H1 (cell line): ENCODE results near the gene ACMSD. TPM values are rescaled to one million over a fixed set of nuclear protein-coding genes. Genes with fewer than 3 reads are reported as not detected.
A peak's percentile ranks its signal among the peaks of the same experiment; 100 is the strongest.

Experiments used
- CTCF ChIA-PET: fragments of 300-600 bp; sonication (Branson Sonifier 250); formaldehyde crosslinking; loops from one replicate; lab custom pipeline; 2021; ENCODE audit not compliant: partially characterized antibody; lab: Charles Lee
- POLR2A ChIA-PET: fragments of 300-600 bp; sonication (Branson Sonifier 250); formaldehyde crosslinking; loops from one replicate; lab custom pipeline; 2021; ENCODE audit warnings: inconsistent platforms; ENCODE audit not compliant: partially characterized antibody; lab: Charles Lee
- DNase-seq, 2 experiments: peaks; one replicate each; pipeline versions ENCODE4 v3.0.0 to v3.0.0-alpha.2; 2010 to 2022; ENCODE audit warnings: low spot score in 2 of 2, low read depth in 1 of 2, mixed read lengths in 1 of 2
- FAIRE-seq: peaks from 2 replicates; lab custom pipeline; 2011; peaks lifted over from hg19 to GRCh38; lab: Jason Lieb, UNC
- H2AFZ ChIP-seq: 2 replicates; pipeline ENCODE4 v1.8.1; 2012; ENCODE audit warnings: low read length, inconsistent platforms
- H2AK5ac ChIP-seq: 2 replicates; pipeline ENCODE4 v1.6.1; 2013; ENCODE audit warnings: low read depth, low read length
- H2BK120ac ChIP-seq: replicated peaks from 2 replicates; pipeline ENCODE3; 2013; ENCODE audit warnings: low read depth, low read length, inconsistent platforms
- H2BK12ac ChIP-seq: 2 replicates; pipeline ENCODE4 v1.6.1; 2013; ENCODE audit warnings: low read depth, low read length
- H2BK15ac ChIP-seq: 2 replicates; pipeline ENCODE4 v1.6.1; 2013; ENCODE audit warnings: low read length
- H2BK20ac ChIP-seq: 2 replicates; pipeline ENCODE4 v1.6.1; 2013; ENCODE audit warnings: low read length
- H2BK5ac ChIP-seq: 2 replicates; pipeline ENCODE4 v1.6.1; 2013; ENCODE audit warnings: low read depth, low read length
- H3K14ac ChIP-seq: 2 replicates; pipeline ENCODE4 v1.6.1; 2013; ENCODE audit warnings: inconsistent platforms; ENCODE audit not compliant: insufficient read length
- H3K18ac ChIP-seq: 2 replicates; pipeline ENCODE4 v1.6.1; 2013; ENCODE audit warnings: low read length; ENCODE audit errors: extremely low read depth
- H3K23ac ChIP-seq: 2 replicates; pipeline ENCODE4 v1.6.1; 2013; ENCODE audit warnings: inconsistent platforms; ENCODE audit not compliant: insufficient read length
- H3K23me2 ChIP-seq: 2 replicates; pipeline ENCODE4 v1.6.1; 2013; ENCODE audit warnings: low read depth, low read length
- H3K27ac ChIP-seq: 2 replicates; pipeline ENCODE4 v1.6.1; 2011; ENCODE audit warnings: low read depth, low read length, inconsistent platforms
- H3K27me3 ChIP-seq, 4 experiments: replicated peaks in 1 of 4; 1 replicate in 1 of 4; 2 replicates in 3 of 4; pipeline versions ENCODE4 v1.6.1 to v1.8.1; 2011 to 2013; ENCODE audit warnings: low read length in 3 of 4, mild to moderate bottlenecking in 3 of 4, inconsistent platforms in 2 of 4, mixed read lengths in 2 of 4, moderate library complexity in 1 of 4; ENCODE audit not compliant: control insufficient read depth in 3 of 4, insufficient read depth in 3 of 4; ENCODE audit errors: extremely low read depth in 1 of 4
- H3K36me3 ChIP-seq, 4 experiments: 2 replicates each; pipeline versions ENCODE4 v1.6.1 to v1.8.1; 2011 to 2013; ENCODE audit warnings: mild to moderate bottlenecking in 4 of 4, low read length in 3 of 4, moderate library complexity in 2 of 4, control low read depth in 1 of 4, inconsistent platforms in 1 of 4; ENCODE audit not compliant: insufficient read depth in 4 of 4, control insufficient read depth in 2 of 4
- H3K4ac ChIP-seq: replicated peaks from 2 replicates; pipeline ENCODE3; 2013; ENCODE audit warnings: low read length, low read depth, mixed read lengths, inconsistent platforms; ENCODE audit not compliant: insufficient read length
- H3K4me1 ChIP-seq, 4 experiments: replicated peaks in 1 of 4; 1 replicate in 1 of 4; 2 replicates in 3 of 4; pipeline versions ENCODE4 v1.6.1 to v1.8.1; 2011 to 2013; ENCODE audit warnings: low read length in 3 of 4, inconsistent platforms in 2 of 4, mixed read lengths in 1 of 4; ENCODE audit not compliant: insufficient read depth in 4 of 4, control insufficient read depth in 3 of 4
- H3K4me2 ChIP-seq, 2 experiments: 2 replicates each; pipeline versions ENCODE4 v1.6.1 to v1.8.1; 2011 to 2013; ENCODE audit warnings: low read depth in 2 of 2, low read length in 2 of 2, control low read depth in 1 of 2, inconsistent platforms in 1 of 2, mild to moderate bottlenecking in 1 of 2; ENCODE audit not compliant: insufficient read depth in 1 of 2
- H3K4me3 ChIP-seq, 4 experiments: fragments of 200-600, 300-600 bp in 1 of 4; sonication (generic), shearing (Covaris generic), sonication (Bioruptor Twin) in 1 of 4; 2 replicates each; pipeline versions ENCODE4 v1.5.1 to v1.8.1; 2011 to 2016; ENCODE audit warnings: low read length in 4 of 4, low read depth in 3 of 4, control low read depth in 2 of 4, inconsistent platforms in 2 of 4, mild to moderate bottlenecking in 2 of 4, mixed read lengths in 1 of 4, moderate library complexity in 1 of 4; ENCODE audit not compliant: insufficient read depth in 2 of 4; ENCODE audit errors: extremely low read depth in 1 of 4
- H3K56ac ChIP-seq: replicated peaks from 2 replicates; pipeline ENCODE3; 2013; ENCODE audit warnings: low read depth, mild to moderate bottlenecking, mixed read lengths, low read length, inconsistent platforms; ENCODE audit not compliant: insufficient read length
- H3K79me1 ChIP-seq: 2 replicates; pipeline ENCODE4 v1.6.1; 2013; ENCODE audit warnings: low read depth, low read length, control low read depth
- H3K79me2 ChIP-seq, 2 experiments: 2 replicates each; pipeline versions ENCODE4 v1.6.1 to v1.8.1; 2012 to 2013; ENCODE audit warnings: low read length in 2 of 2, mild to moderate bottlenecking in 2 of 2, inconsistent platforms in 1 of 2; ENCODE audit not compliant: insufficient read depth in 2 of 2, control insufficient read depth in 1 of 2
- H3K9ac ChIP-seq, 4 experiments: replicated peaks in 1 of 4; 1 replicate in 1 of 4; 2 replicates in 3 of 4; pipeline versions ENCODE4 v1.6.1 to v1.8.1; 2011 to 2013; ENCODE audit warnings: low read depth in 3 of 4, low read length in 3 of 4, control low read depth in 2 of 4, mild to moderate bottlenecking in 2 of 4, moderate library complexity in 2 of 4, inconsistent platforms in 1 of 4; ENCODE audit errors: extremely low read depth in 1 of 4
- H3K9me3 ChIP-seq, 2 experiments: 2 replicates each; pipeline versions ENCODE4 v1.6.1 to v1.8.1; 2012 to 2013; ENCODE audit warnings: mild to moderate bottlenecking in 2 of 2, moderate library complexity in 2 of 2, control low read depth in 1 of 2, inconsistent platforms in 1 of 2, low read depth in 1 of 2, low read length in 1 of 2, mixed read lengths in 1 of 2; ENCODE audit not compliant: insufficient read depth in 2 of 2
- H4K20me1 ChIP-seq, 2 experiments: replicated peaks in 1 of 2; 2 replicates each; pipeline versions ENCODE3 to v1.8.1; 2011 to 2013; ENCODE audit warnings: inconsistent platforms in 2 of 2, low read length in 2 of 2, mild to moderate bottlenecking in 1 of 2; ENCODE audit not compliant: insufficient read depth in 2 of 2, control insufficient read depth in 1 of 2
- H4K5ac ChIP-seq: 2 replicates; pipeline ENCODE4 v1.6.1; 2013; ENCODE audit warnings: low read length, low read depth, mixed read lengths, inconsistent platforms; ENCODE audit not compliant: insufficient read length
- H4K8ac ChIP-seq: 2 replicates; pipeline ENCODE4 v1.8.0; 2013; ENCODE audit warnings: mild to moderate bottlenecking, moderate library complexity, low read length, inconsistent platforms; ENCODE audit not compliant: insufficient read depth; ENCODE audit errors: extremely low read depth
- H4K91ac ChIP-seq: replicated peaks from 2 replicates; pipeline ENCODE3; 2013; ENCODE audit warnings: low read length, mixed read lengths, inconsistent platforms; ENCODE audit not compliant: insufficient read length
- HDAC6 ChIP-seq: IDR thresholded peaks from one replicate; pipeline ENCODE4 v1.7.1; 2012; ENCODE audit warnings: low read depth, mild to moderate bottlenecking, inconsistent platforms, low read length, moderate library complexity
- MAFK ChIP-seq: IDR thresholded peaks from 2 replicates; pipeline ENCODE4 v1.6.1; 2012; ENCODE audit warnings: low read depth, mild to moderate bottlenecking, improper control_type of control experiment, low read length
- SAP30 ChIP-seq: fragments of 300-600 bp; sonication (generic); IDR thresholded peaks from 2 replicates; pipeline ENCODE4 v1.7.1; 2012; ENCODE audit warnings: low read length, moderate library complexity, mild to moderate bottlenecking, inconsistent platforms; ENCODE audit not compliant: insufficient read depth, insufficient replicate concordance
- SRF ChIP-seq: IDR thresholded peaks from 2 replicates; pipeline ENCODE4 v1.6.1; 2011; ENCODE audit warnings: mild to moderate bottlenecking, low read depth, low read length, moderate library complexity
- WGBS, 2 experiments: shearing (Covaris generic) in 1 of 2; methylation state at CpG; one replicate each; pipeline versions ENCODE4 v1.1.6 to v1.1.7; 2013 to 2015; ENCODE audit warnings: low lambda C conversion rate in 2 of 2, mixed read lengths in 2 of 2, inconsistent platforms in 1 of 2, low coverage in 1 of 2, missing lambda C conversion rate in 1 of 2; ENCODE audit not compliant: insufficient replicate concordance in 2 of 2, insufficient coverage in 1 of 2, insufficient read length in 1 of 2; ENCODE audit errors: extremely low coverage in 1 of 2, missing lambda C conversion rate in 1 of 2; 5-methylcytosine and 5-hydroxymethylcytosine counted together
- polyA plus RNA-seq, 7 experiments: library from polyadenylated mRNA; depleted of rRNA in 3 of 7; stranded (reverse) in 5 of 7; unstranded in 2 of 7; fragments of >200 nt in 5 of 7; fragments of 200-250 nt in 2 of 7; gene quantifications; 1 replicate in 5 of 7; 2 replicates in 1 of 7; 4 replicates in 1 of 7; pipeline versions ENCODE4 v1.2.1 to v1.2.3, GENCODE V29; 2011 to 2013; ENCODE audit warnings: missing spikeins in 2 of 7, mixed read lengths in 2 of 7
- total RNA-seq: library from RNA; stranded (reverse); fragmentation: NEBNext Ultra II Directional; extraction: Animal tissue kit (Norgen Biotek cat#: 25700); gene quantifications from 2 replicates; pipeline ENCODE4 v1.2.1, GENCODE V29; 2021

ACMSD gene
- total and polyA plus RNA-seq, 2 of the 8 experiments (the other 6 are each of a cell fraction or from before 2014, with no cell fraction given) = not detected

GRCh38 chr2:134927195-134927594 lies 88.8 kb downstream of the ACMSD start:
- WGBS, 2 experiments = 94% methylated on average over 3 of the region's 3 CpGs; no CpG with 5 or more reads in 1 of the 2 experiments
- H3K79me1 ChIP-seq = no peaks in the 10 kb centered on the region
- H2AFZ ChIP-seq = no peak overlapping the region
- no peak overlapping the region for H2BK5ac ChIP-seq
- H3K79me2 ChIP-seq = peaks cover 30 to 100% of the 10 kb centered on the region in 2 experiments
- no peak overlapping the region for H3K4me2 ChIP-seq
- H2BK120ac ChIP-seq = no peak overlapping the region
- DNase-seq = no peak
- no peak overlapping the region for H3K27ac ChIP-seq
- no peak overlapping the region for H3K9ac ChIP-seq
- peaks cover 0 to 7% (median under 1%) of the 10 kb centered on the region in 4 experiments; a peak in 1 of 8 replicates for H3K36me3 ChIP-seq
- no peak overlapping the region for H3K4me3 ChIP-seq
- no peaks in the 10 kb centered on the region for H3K27me3 ChIP-seq
- ChIA-PET CTCF (no interaction called here), POLR2A (interaction anchor here (0.6 to 2.6 kb wide), 2 partner anchors 9 to 143 kb away, joined by 5 to 10 read pairs; partner anchors contain the start of gene CCNT2)
- no peaks in the 10 kb centered on the region for H3K9me3 ChIP-seq
- H2BK20ac ChIP-seq = no peak overlapping the region
- no peak overlapping the region for H3K23ac ChIP-seq
- no peak overlapping the region for H3K4ac ChIP-seq
- peaks cover 15% of the 10 kb centered on the region in 2 experiments for H4K20me1 ChIP-seq
- H4K8ac ChIP-seq = no peak overlapping the region
- no peak overlapping the region for H3K18ac ChIP-seq
- TF ChIP-seq MAFK (0 out of 2 replicates have a peak, but pooled peaks have one; percentile 9), SAP30 (no peak), HDAC6 (no peak), SRF (no peak)
- no peaks in the 10 kb centered on the region for H3K23me2 ChIP-seq
- no peak overlapping the region for H4K5ac ChIP-seq
- no peak for FAIRE-seq
- H3K4me1 ChIP-seq = no peaks in the 10 kb centered on the region
- H2BK12ac ChIP-seq = no peak overlapping the region
- H4K91ac ChIP-seq = no peak overlapping the region
- no peak overlapping the region for H2BK15ac ChIP-seq
- no peak overlapping the region for H3K56ac ChIP-seq
- H3K14ac ChIP-seq = no peak overlapping the region
- H2AK5ac ChIP-seq = no peak overlapping the region
